Activated CD4-positive, alpha-beta T cell treated with anti-CD3 and anti-CD28 coated beads for 36 hours (primary cell): Measurements from ENCODE around the gene RIMBP2. TPM values are rescaled to one million over a fixed set of nuclear protein-coding genes. Genes with fewer than 3 reads are reported as not detected.

Experiments used
- ATAC-seq: fragments of 200-7000 bp; cut with Tn5 transposase; one replicate; pipeline ENCODE4 v1.10.0; 2021; ENCODE audit warnings: mild to moderate bottlenecking, moderate library complexity
- CTCF ChIA-PET: fragments of 350-600 bp; sonication (Branson Sonifier 250); formaldehyde crosslinking; loops from one replicate; lab custom pipeline; 2021; ENCODE audit warnings: antibody characterized with exemption; lab: Charles Lee
- POLR2A ChIA-PET: fragments of 350-600 bp; sonication (Branson Sonifier 250); formaldehyde crosslinking; loops from one replicate; lab custom pipeline; 2021; ENCODE audit warnings: antibody characterized with exemption, inconsistent platforms; lab: Charles Lee
- DNase-seq: peaks from one replicate; pipeline ENCODE4 v3.0.0-alpha.2; 2020
- H3K27ac Mint-ChIP-seq: one replicate; pipeline ENCODE4 v1.8.0; 2021; ENCODE audit warnings: mixed read lengths
- H3K27me3 Mint-ChIP-seq: one replicate; pipeline ENCODE4 v1.8.0; 2021; ENCODE audit warnings: mixed read lengths
- H3K36me3 Mint-ChIP-seq: one replicate; pipeline ENCODE4 v1.8.0; 2021; ENCODE audit warnings: low read depth, mixed read lengths
- H3K4me1 Mint-ChIP-seq: one replicate; pipeline ENCODE4 v1.8.0; 2021; ENCODE audit warnings: mixed read lengths
- H3K4me3 Mint-ChIP-seq: one replicate; pipeline ENCODE4 v1.8.0; 2021; ENCODE audit warnings: mild to moderate bottlenecking, moderate library complexity, mixed read lengths
- H3K9me3 Mint-ChIP-seq: one replicate; pipeline ENCODE4 v1.8.0; 2021; ENCODE audit warnings: low read depth, mixed read lengths
- intact Hi-C, 2 experiments: fragments of 100-400 bp; cut with DNase I in 1 of 2; cut with micrococcal nuclease in 1 of 2; formaldehyde crosslinking; loops; one replicate each; pipeline versions ENCODE4 v1.14.2 to v1.15.1; 2022 to 2024; cut with DNase I, micrococcal nuclease
- total RNA-seq, 2 experiments: library from RNA; stranded (reverse); gene quantifications; one replicate each; pipeline ENCODE4 v1.2.3, GENCODE V29; 2021

RIMBP2 gene
- total RNA-seq, 2 experiments from 2014 or later: not detected

GRCh38 chr12:130433834-130434233, 282.3 kb downstream of the RIMBP2 start:
- no peak overlapping the region for H3K4me3 Mint-ChIP-seq
- no peaks in the 10 kb centered on the region for H3K36me3 Mint-ChIP-seq
- no peaks in the 10 kb centered on the region for H3K27me3 Mint-ChIP-seq
- H3K27ac Mint-ChIP-seq: no peak overlapping the region
- intact Hi-C loops: no loop called here
- ChIA-PET CTCF (interaction anchor here (0.6 kb wide), 1 partner anchor 18 kb away, joined by 3 read pairs; no protein-coding TSS in a partner anchor), POLR2A (no interaction called here)
- DNase-seq (no peak), ATAC-seq (no peak)
- H3K9me3 Mint-ChIP-seq: no peaks in the 10 kb centered on the region
- no peaks in the 10 kb centered on the region for H3K4me1 Mint-ChIP-seq

- H3K4me1 Mint-ChIP-seq: no peaks in the 10 kb centered on the region
- intact Hi-C loops: no loop called here
- no peaks in the 10 kb centered on the region for H3K9me3 Mint-ChIP-seq
- H3K27ac Mint-ChIP-seq: no peak overlapping the region
- ATAC-seq (no peak), DNase-seq (no peak)
- H3K36me3 Mint-ChIP-seq: no peaks in the 10 kb centered on the region
- no peak overlapping the region for H3K4me3 Mint-ChIP-seq
- ChIA-PET POLR2A (no interaction called here), CTCF (interaction anchor here (0.6 kb wide), 1 partner anchor 19 kb away, joined by 3 read pairs; no protein-coding TSS in a partner anchor)
- no peaks in the 10 kb centered on the region for H3K27me3 Mint-ChIP-seq
Observed at GRCh38 chr12:130433411-130433810, 282.7 kb downstream of the RIMBP2 start.

- H3K4me1 Mint-ChIP-seq: no peaks in the 10 kb centered on the region
- H3K36me3 Mint-ChIP-seq: no peaks in the 10 kb centered on the region
- no peak overlapping the region for H3K4me3 Mint-ChIP-seq
- ATAC-seq: no peak
- CTCF ChIA-PET: no interaction called here
- no peaks in the 10 kb centered on the region for H3K9me3 Mint-ChIP-seq
- no peak overlapping the region for H3K27ac Mint-ChIP-seq
- no peaks in the 10 kb centered on the region for H3K27me3 Mint-ChIP-seq
- POLR2A ChIA-PET: no interaction called here
- no peak for DNase-seq
- intact Hi-C loops: no loop called here
Observed at GRCh38 chr12:130431176-130431575, 284.9 kb downstream of the RIMBP2 start.

GRCh38 chr12:130429656-130430505, 286.2 kb downstream of the RIMBP2 start:
- Mint-ChIP-seq H3K4me3 (no peak overlapping the region), H3K4me1 (no peaks in the 10 kb centered on the region), H3K36me3 (no peaks in the 10 kb centered on the region), H3K27ac (no peak overlapping the region), H3K9me3 (no peaks in the 10 kb centered on the region), H3K27me3 (no peaks in the 10 kb centered on the region)
- no peak for ATAC-seq
- POLR2A ChIA-PET: no interaction called here
- CTCF ChIA-PET: interaction anchor here (0.6 kb wide), 1 partner anchor 12 kb away, joined by 3 read pairs; no protein-coding TSS in a partner anchor
- no peak for DNase-seq
- intact Hi-C loops: no loop called here

- no peak overlapping the region for H3K4me3 Mint-ChIP-seq
- H3K9me3 Mint-ChIP-seq: no peaks in the 10 kb centered on the region
- intact Hi-C loops: no loop called here
- H3K36me3 Mint-ChIP-seq: no peaks in the 10 kb centered on the region
- H3K27ac Mint-ChIP-seq: no peak overlapping the region
- H3K4me1 Mint-ChIP-seq: no peaks in the 10 kb centered on the region
- H3K27me3 Mint-ChIP-seq: no peaks in the 10 kb centered on the region
- ATAC-seq (no peak), DNase-seq (no peak)
- ChIA-PET POLR2A (no interaction called here), CTCF (no interaction called here)
Observed at GRCh38 chr12:130428116-130428515, 288.0 kb downstream of the RIMBP2 start.

GRCh38 chr12:130427381-130427887, 288.7 kb downstream of the RIMBP2 start:
- H3K27me3 Mint-ChIP-seq: no peaks in the 10 kb centered on the region
- intact Hi-C loops: no loop called here
- no peaks in the 10 kb centered on the region for H3K4me1 Mint-ChIP-seq
- no peak overlapping the region for H3K4me3 Mint-ChIP-seq
- POLR2A ChIA-PET: no interaction called here
- ATAC-seq (no peak), DNase-seq (no peak)
- no peaks in the 10 kb centered on the region for H3K9me3 Mint-ChIP-seq
- no peak overlapping the region for H3K27ac Mint-ChIP-seq
- CTCF ChIA-PET: no interaction called here
- H3K36me3 Mint-ChIP-seq: no peaks in the 10 kb centered on the region

GRCh38 chr12:130425698-130426245, 290.3 kb downstream of the RIMBP2 start:
- no peaks in the 10 kb centered on the region for H3K4me1 Mint-ChIP-seq

GRCh38 chr12:130424858-130425697, 291.0 kb downstream of the RIMBP2 start:
- DNase-seq: no peak
- ATAC-seq: no peak
- ChIA-PET CTCF (no interaction called here), POLR2A (interaction anchor here (0.5 kb wide), 1 partner anchor 232 kb away, joined by 3 read pairs; no protein-coding TSS in a partner anchor)
- Mint-ChIP-seq H3K36me3 (no peaks in the 10 kb centered on the region), H3K9me3 (no peaks in the 10 kb centered on the region), H3K27ac (no peak overlapping the region), H3K4me3 (no peak overlapping the region), H3K27me3 (no peaks in the 10 kb centered on the region), H3K4me1 (no peaks in the 10 kb centered on the region)
- intact Hi-C loops: no loop called here

More at GRCh38 chr12:130425698-130426245, 290.3 kb downstream of the RIMBP2 start:
- intact Hi-C loops: no loop called here
- ATAC-seq (no peak), DNase-seq (no peak)
- no peaks in the 10 kb centered on the region for H3K27me3 Mint-ChIP-seq
- no peaks in the 10 kb centered on the region for H3K9me3 Mint-ChIP-seq
- no peaks in the 10 kb centered on the region for H3K36me3 Mint-ChIP-seq
- H3K27ac Mint-ChIP-seq: no peak overlapping the region
- H3K4me3 Mint-ChIP-seq: no peak overlapping the region
- CTCF ChIA-PET: no interaction called here
- POLR2A ChIA-PET: interaction anchor here (0.5 kb wide), 1 partner anchor 231 kb away, joined by 3 read pairs; no protein-coding TSS in a partner anchor

- Mint-ChIP-seq H3K9me3 (no peaks in the 10 kb centered on the region), H3K36me3 (no peaks in the 10 kb centered on the region), H3K27me3 (no peaks in the 10 kb centered on the region), H3K4me3 (no peak overlapping the region), H3K27ac (no peak overlapping the region), H3K4me1 (no peaks in the 10 kb centered on the region)
- ATAC-seq (no peak), DNase-seq (no peak)
- ChIA-PET CTCF (no interaction called here), POLR2A (no interaction called here)
- intact Hi-C loops: no loop called here
Observed at GRCh38 chr12:130423991-130424857, 291.9 kb downstream of the RIMBP2 start.

GRCh38 chr12:130423136-130423535, 293.0 kb downstream of the RIMBP2 start:
- CTCF ChIA-PET: no interaction called here
- H3K9me3 Mint-ChIP-seq: no peaks in the 10 kb centered on the region
- POLR2A ChIA-PET: no interaction called here
- DNase-seq (no peak), ATAC-seq (no peak)
- no peak overlapping the region for H3K27ac Mint-ChIP-seq
- no peaks in the 10 kb centered on the region for H3K4me1 Mint-ChIP-seq
- no peaks in the 10 kb centered on the region for H3K36me3 Mint-ChIP-seq
- intact Hi-C loops: no loop called here
- H3K4me3 Mint-ChIP-seq: no peak overlapping the region
- no peaks in the 10 kb centered on the region for H3K27me3 Mint-ChIP-seq
